ENCODE data around the gene ARSI.
A peak's percentile ranks its signal among the peaks of the same experiment; 100 is the strongest.

Gene ARSI

DNA sequence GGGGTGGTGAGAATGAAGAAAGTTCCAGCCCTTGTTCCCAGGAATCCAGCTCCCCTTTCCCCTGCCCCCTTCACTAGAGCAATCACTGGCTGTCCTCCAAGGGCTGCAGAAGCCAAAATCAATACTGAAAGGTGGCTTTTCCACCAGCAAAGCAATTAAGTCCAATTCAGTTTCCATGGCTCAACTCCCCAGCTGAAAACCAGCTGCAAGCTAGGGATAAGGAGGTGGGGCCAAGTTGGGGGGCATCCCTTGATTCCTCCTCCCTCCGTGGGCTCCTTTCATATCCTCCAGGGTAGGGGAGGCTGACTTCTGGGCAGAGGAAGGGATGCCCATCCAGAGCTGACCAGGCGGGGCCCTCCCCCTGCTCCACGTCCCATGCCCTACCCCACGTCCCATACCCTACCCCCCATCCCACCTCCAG, 35.8 kb downstream of the ARSI start:
- DNase-seq (ENCODE audit: extremely low spot score): no peak
- TF ChIP-seq ELF4 (IDR thresholded peaks at IDR 0.05): no peak
- TF ChIP-seq ARNT (IDR thresholded peaks at IDR 0.05): no peak
- TF ChIP-seq LEF1 (IDR thresholded peaks at IDR 0.05; ENCODE audit: borderline replicate concordance): no peak
- no peak for TF ChIP-seq FOXM1 (IDR thresholded peaks at IDR 0.05; ENCODE audit: borderline replicate concordance)
- TF ChIP-seq FOXA1 (IDR thresholded peaks at IDR 0.05): no peak
- no peak for TF ChIP-seq HDGF (IDR thresholded peaks at IDR 0.05; ENCODE audit: borderline replicate concordance)
- TF ChIP-seq FOXK2 (IDR thresholded peaks at IDR 0.05): no peak
- no peak for TF ChIP-seq SUZ12 (IDR thresholded peaks at IDR 0.05)
- TF ChIP-seq TARDBP (IDR thresholded peaks at IDR 0.05): no peak
- TF ChIP-seq, protein P1, sequence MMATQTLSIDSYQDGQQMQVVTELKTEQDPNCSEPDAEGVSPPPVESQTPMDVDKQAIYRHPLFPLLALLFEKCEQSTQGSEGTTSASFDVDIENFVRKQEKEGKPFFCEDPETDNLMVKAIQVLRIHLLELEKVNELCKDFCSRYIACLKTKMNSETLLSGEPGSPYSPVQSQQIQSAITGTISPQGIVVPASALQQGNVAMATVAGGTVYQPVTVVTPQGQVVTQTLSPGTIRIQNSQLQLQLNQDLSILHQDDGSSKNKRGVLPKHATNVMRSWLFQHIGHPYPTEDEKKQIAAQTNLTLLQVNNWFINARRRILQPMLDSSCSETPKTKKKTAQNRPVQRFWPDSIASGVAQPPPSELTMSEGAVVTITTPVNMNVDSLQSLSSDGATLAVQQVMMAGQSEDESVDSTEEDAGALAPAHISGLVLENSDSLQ (IDR thresholded peaks at IDR 0.05): no peak
- TF ChIP-seq CTBP1 (IDR thresholded peaks at IDR 0.05; ENCODE audit: borderline replicate concordance): no peak
- TF ChIP-seq ZNF384 (IDR thresholded peaks at IDR 0.05): no peak
- no peak for TF ChIP-seq SP1 (IDR thresholded peaks at IDR 0.05)
- no peak for TF ChIP-seq BHLHE40 (IDR thresholded peaks at IDR 0.05; ENCODE audit: borderline replicate concordance)
- no peak for TF ChIP-seq L3MBTL2 (conservative IDR thresholded peaks at IDR 0.05)
- no peak for TF ChIP-seq NFRKB (IDR thresholded peaks at IDR 0.05)
- ChIA-PET CTCF (interaction anchor here (1.5 kb wide), 1 partner anchor 83 kb away, joined by 3 read pairs; no protein-coding TSS in a partner anchor), POLR2A (no interaction called here)

DNA sequence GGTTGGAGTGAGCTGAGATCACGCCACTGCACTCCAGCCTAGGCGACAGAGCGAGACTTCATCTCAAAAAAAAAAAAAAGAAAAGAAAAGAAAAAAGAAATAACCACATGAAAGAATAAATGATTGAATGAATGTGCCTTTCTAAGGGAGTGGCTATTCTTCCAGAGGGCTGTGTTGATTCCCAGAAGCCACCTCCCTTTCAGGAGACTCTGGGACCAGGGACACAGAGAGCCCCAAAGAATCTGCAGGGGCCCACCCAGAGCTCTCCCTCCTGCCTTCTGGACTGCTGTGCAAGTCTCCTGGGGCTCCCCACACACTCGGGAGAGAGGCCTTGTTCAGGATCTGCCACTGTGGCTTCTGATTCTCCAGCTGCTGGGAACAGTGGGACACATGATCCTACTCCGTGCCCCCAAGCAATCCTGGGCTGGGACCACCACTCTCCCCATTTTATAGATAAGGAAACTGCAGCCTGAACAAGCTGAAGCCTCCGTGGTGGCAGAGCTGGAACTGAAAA, 36.8 kb downstream of the ARSI start:
- TF ChIP-seq SP1 (IDR thresholded peaks at IDR 0.05) (no peak), SUZ12 (IDR thresholded peaks at IDR 0.05) (no peak), ZNF384 (IDR thresholded peaks at IDR 0.05) (no peak), FOXM1 (IDR thresholded peaks at IDR 0.05; ENCODE audit: borderline replicate concordance) (no peak), LEF1 (IDR thresholded peaks at IDR 0.05; ENCODE audit: borderline replicate concordance) (no peak), NFRKB (IDR thresholded peaks at IDR 0.05) (no peak), ARNT (IDR thresholded peaks at IDR 0.05) (no peak), BHLHE40 (IDR thresholded peaks at IDR 0.05; ENCODE audit: borderline replicate concordance) (no peak), FOXA1 (IDR thresholded peaks at IDR 0.05) (no peak), L3MBTL2 (conservative IDR thresholded peaks at IDR 0.05) (no peak), ELF4 (IDR thresholded peaks at IDR 0.05) (no peak), FOXK2 (IDR thresholded peaks at IDR 0.05) (no peak)
- TF ChIP-seq, protein P1 (IDR thresholded peaks at IDR 0.05): no peak
- ChIA-PET POLR2A (no interaction called here), CTCF (interaction anchor here (0.6 kb wide), 1 partner anchor 183 kb away, joined by 6 read pairs; the partner anchor contains the start of gene RPS14)
- no peak for DNase-seq (ENCODE audit: extremely low spot score)

DNA sequence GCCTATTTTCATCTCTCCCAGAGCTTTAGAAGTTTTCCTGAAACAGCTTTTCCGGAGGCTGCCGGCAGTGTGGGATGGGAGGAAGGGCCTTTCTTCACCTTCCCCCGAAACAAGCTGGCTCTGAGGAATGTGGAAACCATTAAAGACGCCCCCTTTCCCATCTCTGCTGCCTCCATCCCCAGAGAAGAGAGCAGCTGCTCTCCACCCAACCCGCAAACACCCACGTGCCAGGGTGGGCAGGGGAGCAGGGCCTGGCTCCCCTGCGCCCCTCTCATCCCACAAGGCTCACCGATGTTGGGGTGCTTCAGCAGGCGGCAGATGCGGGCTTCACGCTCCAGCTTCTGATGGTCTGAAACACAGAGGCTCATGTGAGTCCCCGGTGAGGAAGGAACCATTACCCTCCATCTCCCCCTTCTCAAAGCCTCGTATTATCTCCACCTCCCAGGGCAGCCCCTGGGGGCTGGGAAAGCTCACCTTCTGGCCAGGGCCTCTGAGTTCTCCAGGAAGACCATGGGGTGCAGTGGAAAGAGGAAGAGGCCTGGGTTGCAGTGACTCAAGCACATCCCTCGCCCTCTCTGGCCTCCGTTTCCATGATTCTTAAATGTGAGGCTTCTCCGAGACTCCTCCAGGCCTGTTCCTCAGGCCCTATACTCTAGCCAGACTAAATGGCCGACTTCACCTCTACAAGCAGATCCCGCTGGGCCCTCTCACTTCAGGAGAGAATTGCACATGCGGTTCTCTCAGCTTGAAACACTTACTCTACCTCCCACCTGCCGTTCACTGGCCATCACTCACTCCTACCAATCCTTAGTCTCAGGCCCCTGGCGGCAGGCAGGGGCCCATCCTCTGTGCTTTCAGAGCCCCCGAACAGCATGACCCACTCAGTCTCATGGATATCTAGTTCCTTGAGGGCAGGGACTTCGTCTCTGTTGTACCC, 37.8 kb downstream of the ARSI start:
- TF ChIP-seq LEF1 (IDR thresholded peaks at IDR 0.05; ENCODE audit: borderline replicate concordance) (no peak), ELF4 (IDR thresholded peaks at IDR 0.05) (no peak), SP1 (IDR thresholded peaks at IDR 0.05) (no peak)
- ChIA-PET POLR2A (no interaction called here), CTCF (interaction anchor here (0.6 to 1.2 kb wide), 2 partner anchors 86 to 235 kb away, joined by 3 to 5 read pairs; no protein-coding TSS in a partner anchor)
- DNase-seq (ENCODE audit: extremely low spot score): no peak

DNA sequence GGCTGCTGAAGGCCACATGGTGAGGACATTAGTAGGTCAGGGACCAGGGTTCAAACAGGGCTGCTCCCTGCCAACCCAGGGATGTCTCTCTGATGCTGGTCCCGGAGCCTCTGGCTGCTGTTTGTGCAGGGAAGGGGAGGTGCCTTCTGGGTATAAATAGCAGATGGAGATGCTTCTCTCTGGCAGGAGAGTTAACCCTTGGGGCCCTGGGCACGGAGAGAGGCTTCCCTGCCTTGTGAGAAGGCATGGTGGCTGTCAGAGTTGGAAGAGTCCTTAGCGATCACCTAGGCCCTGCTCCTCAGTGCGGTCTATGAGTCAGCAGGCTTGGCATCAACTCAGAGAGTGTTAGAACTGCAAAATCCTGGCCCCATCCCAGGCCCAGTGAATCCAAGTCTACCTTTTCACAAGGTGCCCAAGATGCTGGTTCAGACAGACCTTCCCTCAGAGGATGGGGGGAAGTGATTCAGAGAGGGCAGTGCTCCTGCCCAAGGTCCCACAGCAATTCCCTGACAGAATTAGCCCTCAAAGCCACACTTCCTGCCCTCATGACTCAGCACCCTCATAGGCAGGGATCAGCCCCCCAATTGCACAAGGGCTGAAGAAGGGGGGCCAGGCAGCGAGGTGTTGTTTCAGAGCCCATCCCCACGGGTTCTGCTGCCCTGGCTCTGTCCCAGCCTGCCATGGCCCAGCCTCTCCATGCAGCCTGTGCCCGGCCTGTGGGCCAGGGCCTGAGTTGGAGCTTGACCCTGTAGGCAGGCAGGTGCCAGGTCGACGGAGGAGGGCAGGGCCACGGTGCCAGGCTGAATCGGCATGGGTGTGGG, 38.7 kb downstream of the ARSI start:
- no peak for DNase-seq (ENCODE audit: extremely low spot score)
- ChIA-PET CTCF (interaction anchor here (1.2 kb wide), 1 partner anchor 87 kb away, joined by 5 read pairs; no protein-coding TSS in a partner anchor), POLR2A (no interaction called here)
- TF ChIP-seq TARDBP (IDR thresholded peaks at IDR 0.05) (no peak), SP1 (IDR thresholded peaks at IDR 0.05) (no peak), FOXK2 (IDR thresholded peaks at IDR 0.05) (no peak), ARNT (IDR thresholded peaks at IDR 0.05) (no peak), LEF1 (IDR thresholded peaks at IDR 0.05; ENCODE audit: borderline replicate concordance) (no peak), BHLHE40 (IDR thresholded peaks at IDR 0.05; ENCODE audit: borderline replicate concordance) (no peak), ZNF384 (IDR thresholded peaks at IDR 0.05) (no peak), CTBP1 (IDR thresholded peaks at IDR 0.05; ENCODE audit: borderline replicate concordance) (no peak), L3MBTL2 (conservative IDR thresholded peaks at IDR 0.05) (no peak)

DNA sequence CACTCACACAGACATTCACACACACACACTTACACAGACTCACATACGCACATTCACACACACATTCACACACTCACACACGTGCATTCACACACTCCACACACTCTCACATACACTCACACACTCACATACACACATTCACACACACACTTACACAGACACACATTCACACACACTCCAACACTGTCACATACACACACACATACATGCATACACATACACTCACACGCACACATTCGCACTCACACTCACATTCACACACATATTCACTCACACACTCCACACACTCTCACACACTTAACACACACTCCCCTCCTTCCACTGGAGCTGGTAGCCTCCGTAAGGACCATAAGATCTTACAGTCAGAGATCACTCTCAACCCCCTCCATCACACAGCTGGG, 39.3 kb downstream of the ARSI start:
- TF ChIP-seq CTBP1 (IDR thresholded peaks at IDR 0.05; ENCODE audit: borderline replicate concordance) (peak; percentile 48; the same call in 1 of the 2 replicates), L3MBTL2 (conservative IDR thresholded peaks at IDR 0.05) (no peak), TARDBP (IDR thresholded peaks at IDR 0.05) (peak; percentile 65; the same call in 1 of the 2 replicates), SP1 (IDR thresholded peaks at IDR 0.05) (no peak), HDGF (IDR thresholded peaks at IDR 0.05; ENCODE audit: borderline replicate concordance) (no peak)
- ChIA-PET CTCF (interaction anchor here (0.7 kb wide), 1 partner anchor 402 kb away, joined by 3 read pairs; no protein-coding TSS in a partner anchor), POLR2A (no interaction called here)
- DNase-seq (ENCODE audit: extremely low spot score): no peak

DNA sequence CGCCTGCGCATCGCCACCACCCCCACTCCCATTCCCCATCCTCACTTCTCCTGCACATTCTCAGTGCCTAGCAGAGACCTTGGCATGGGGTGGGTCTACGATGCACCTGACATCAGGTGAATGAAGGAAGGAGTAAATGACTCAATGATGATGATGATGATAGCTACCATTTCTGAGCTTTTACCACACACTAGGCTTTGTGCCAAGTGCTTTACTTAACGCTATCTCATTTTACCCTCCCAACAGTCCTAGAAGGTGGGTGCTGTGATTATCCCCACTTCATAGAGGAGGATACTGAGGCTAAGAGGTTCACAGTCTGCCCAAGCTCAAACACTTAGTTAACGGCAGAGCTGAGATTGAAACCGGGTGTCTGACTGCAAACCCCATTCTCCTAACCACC, 40.2 kb downstream of the ARSI start:
- ChIA-PET CTCF (no interaction called here), POLR2A (no interaction called here)
- DNase-seq (ENCODE audit: extremely low spot score): no peak
- TF ChIP-seq HDGF (IDR thresholded peaks at IDR 0.05; ENCODE audit: borderline replicate concordance) (no peak), L3MBTL2 (conservative IDR thresholded peaks at IDR 0.05) (no peak), LEF1 (IDR thresholded peaks at IDR 0.05; ENCODE audit: borderline replicate concordance) (no peak), ARNT (IDR thresholded peaks at IDR 0.05) (no peak), FOXK2 (IDR thresholded peaks at IDR 0.05) (no peak), BHLHE40 (IDR thresholded peaks at IDR 0.05; ENCODE audit: borderline replicate concordance) (no peak), ZNF384 (IDR thresholded peaks at IDR 0.05) (no peak), NFRKB (IDR thresholded peaks at IDR 0.05) (no peak), FOXA1 (IDR thresholded peaks at IDR 0.05) (no peak), CTBP1 (IDR thresholded peaks at IDR 0.05; ENCODE audit: borderline replicate concordance) (no peak), SP1 (IDR thresholded peaks at IDR 0.05) (no peak), ELF4 (IDR thresholded peaks at IDR 0.05) (no peak), SUZ12 (IDR thresholded peaks at IDR 0.05) (no peak)
